ENCODE data around the gene RILPL2. TPM values are rescaled to one million over a fixed set of nuclear protein-coding genes. Genes with fewer than 3 reads are reported as not detected.
A peak's percentile ranks its signal among the peaks of the same experiment; 100 is the strongest.

Gene RILPL2
- total and polyA plus RNA-seq, 9 of the 15 experiments (the other 6 are each of a cell fraction or from before 2014, with no cell fraction given) = 0.61 to 5.8 (median 4.3) TPM

- TF ChIP-seq SNIP1 (IDR thresholded peaks at IDR 0.05; ENCODE audit: low read depth) = no peak
- TF ChIP-seq POLR2A (conservative IDR thresholded peaks at IDR 0.05) = peak; percentile 94
- TF ChIP-seq VEZF1 (CRISPR knock-in tag; IDR thresholded peaks at IDR 0.05) = peak; percentile 47
- peak; percentile 80; the same call in 1 of the 2 replicates for TF ChIP-seq FOXP4 (CRISPR knock-in tag; IDR thresholded peaks at IDR 0.05; ENCODE audit: borderline replicate concordance)
- TF ChIP-seq ZNF639 (CRISPR knock-in tag; conservative IDR thresholded peaks at IDR 0.05 in 1 of 2, IDR thresholded peaks at IDR 0.05 in 1 of 2) = peak in 1 of 2 experiments; percentile 83; a peak in 2 of 4 replicates
- peak; percentile 68; the same call in 1 of the 2 replicates for TF ChIP-seq E2F3 (CRISPR knock-in tag; IDR thresholded peaks at IDR 0.05)
- peak; percentile 81 for TF ChIP-seq MYC (IDR thresholded peaks at IDR 0.05; ENCODE audit: low read depth, low read length)
- peak; percentile 67; the same call in 1 of the 2 replicates for TF ChIP-seq MYC (CRISPR knock-in tag; IDR thresholded peaks at IDR 0.05; ENCODE audit: borderline replicate concordance, low read depth)
- TF ChIP-seq ZBTB1 (CRISPR knock-in tag; IDR thresholded peaks at IDR 0.05; ENCODE audit: borderline replicate concordance, low read depth) = peak; percentile 46; the same call in 1 of the 2 replicates
- TF ChIP-seq ELF1 (tag; IDR thresholded peaks at IDR 0.05) = peak; percentile 83
- peak in 1 of 2 experiments; percentile 57; a peak in 3 of 4 replicates for TF ChIP-seq FOXK2 (conservative IDR thresholded peaks at IDR 0.05 in 1 of 2, IDR thresholded peaks at IDR 0.05 in 1 of 2; ENCODE audit: low read depth in 2 of 2)
- TF ChIP-seq, protein P1, sequence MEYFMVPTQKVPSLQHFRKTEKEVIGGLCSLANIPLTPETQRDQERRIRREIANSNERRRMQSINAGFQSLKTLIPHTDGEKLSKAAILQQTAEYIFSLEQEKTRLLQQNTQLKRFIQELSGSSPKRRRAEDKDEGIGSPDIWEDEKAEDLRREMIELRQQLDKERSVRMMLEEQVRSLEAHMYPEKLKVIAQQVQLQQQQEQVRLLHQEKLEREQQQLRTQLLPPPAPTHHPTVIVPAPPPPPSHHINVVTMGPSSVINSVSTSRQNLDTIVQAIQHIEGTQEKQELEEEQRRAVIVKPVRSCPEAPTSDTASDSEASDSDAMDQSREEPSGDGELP (CRISPR knock-in tag; IDR thresholded peaks at IDR 0.05; ENCODE audit: borderline replicate concordance) = peak; percentile 95
- TF ChIP-seq FOXK1 (CRISPR knock-in tag; IDR thresholded peaks at IDR 0.05; ENCODE audit: borderline replicate concordance) = 0 out of 2 replicates have a peak, but pooled peaks have one; percentile 39
- no peak for TF ChIP-seq PTTG1 (tag; IDR thresholded peaks at IDR 0.05; ENCODE audit: low read depth)
- TF ChIP-seq, protein P2, sequence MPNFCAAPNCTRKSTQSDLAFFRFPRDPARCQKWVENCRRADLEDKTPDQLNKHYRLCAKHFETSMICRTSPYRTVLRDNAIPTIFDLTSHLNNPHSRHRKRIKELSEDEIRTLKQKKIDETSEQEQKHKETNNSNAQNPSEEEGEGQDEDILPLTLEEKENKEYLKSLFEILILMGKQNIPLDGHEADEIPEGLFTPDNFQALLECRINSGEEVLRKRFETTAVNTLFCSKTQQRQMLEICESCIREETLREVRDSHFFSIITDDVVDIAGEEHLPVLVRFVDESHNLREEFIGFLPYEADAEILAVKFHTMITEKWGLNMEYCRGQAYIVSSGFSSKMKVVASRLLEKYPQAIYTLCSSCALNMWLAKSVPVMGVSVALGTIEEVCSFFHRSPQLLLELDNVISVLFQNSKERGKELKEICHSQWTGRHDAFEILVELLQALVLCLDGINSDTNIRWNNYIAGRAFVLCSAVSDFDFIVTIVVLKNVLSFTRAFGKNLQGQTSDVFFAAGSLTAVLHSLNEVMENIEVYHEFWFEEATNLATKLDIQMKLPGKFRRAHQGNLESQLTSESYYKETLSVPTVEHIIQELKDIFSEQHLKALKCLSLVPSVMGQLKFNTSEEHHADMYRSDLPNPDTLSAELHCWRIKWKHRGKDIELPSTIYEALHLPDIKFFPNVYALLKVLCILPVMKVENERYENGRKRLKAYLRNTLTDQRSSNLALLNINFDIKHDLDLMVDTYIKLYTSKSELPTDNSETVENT (CRISPR knock-in tag; IDR thresholded peaks at IDR 0.05) = peak; percentile 66; the same call in 1 of the 2 replicates
- TF ChIP-seq RBFOX2 (IDR thresholded peaks at IDR 0.05; ENCODE audit: low read depth, low read length) = peak; percentile 92
- TF ChIP-seq ZNF384 (IDR thresholded peaks at IDR 0.05; ENCODE audit: low read depth, low read length) = peak; percentile 86
- TF ChIP-seq ZNF274 (IDR thresholded peaks at IDR 0.05; ENCODE audit: borderline replicate concordance, low read depth, low read length) = no peak
These were observed 21.7 kb upstream of the RILPL2 start, which contains the start of gene SNRNP35 (continued) for GRCh38 chr12:123457980-123458779.

All from K562 (cell line).